Measurements from ENCODE around the gene MSH4. TPM values are rescaled to one million over a fixed set of nuclear protein-coding genes. Genes with fewer than 3 reads are reported as not detected.
A peak's percentile ranks its signal among the peaks of the same experiment; 100 is the strongest.

The MSH4 gene
- total RNA-seq, 1 donor from 2014 or later, result 0.34 TPM

- Histone ChIP-seq H3K9me3 (ENCODE audit: insufficient read depth, low read depth, low read length) (no peaks in the 10 kb centered on the region), H3K4me2 (ENCODE audit: low read length) (no peak overlapping the region), H3K4me1 (ENCODE audit: insufficient read depth, low read length) (no peaks in the 10 kb centered on the region), H3K36me3 (ENCODE audit: insufficient read depth, low read length) (no peaks in the 10 kb centered on the region), H3K27me3 (ENCODE audit: insufficient read depth, low read length) (no peaks in the 10 kb centered on the region), H4K20me1 (ENCODE audit: insufficient read depth, low read length) (no peaks in the 10 kb centered on the region), H3K9ac (ENCODE audit: low read length) (no peak overlapping the region), H3K27ac (ENCODE audit: low read depth, low read length) (no peak overlapping the region), H3K4me3 (ENCODE audit: insufficient read depth, low read depth, low read length) (no peak overlapping the region), H2AFZ (ENCODE audit: low read depth, low read length) (no peak overlapping the region), H3K79me2 (ENCODE audit: insufficient read depth, low read length) (no peaks in the 10 kb centered on the region)
- Mint-ChIP-seq H3K27ac (ENCODE audit: unreplicated experiment) (no peak overlapping the region), H3K4me3 (ENCODE audit: unreplicated experiment) (no peak overlapping the region), H3K4me1 (ENCODE audit: low read depth, unreplicated experiment) (no peaks in the 10 kb centered on the region), H3K27me3 (ENCODE audit: low read depth, unreplicated experiment) (peaks cover 3% of the 10 kb centered on the region), H3K36me3 (ENCODE audit: low read depth, unreplicated experiment) (no peaks in the 10 kb centered on the region), H3K9me3 (ENCODE audit: unreplicated experiment) (no peaks in the 10 kb centered on the region)
- DNase-seq (ENCODE audit: low read depth), result peak; percentile 3
- TF ChIP-seq CTCF (IDR thresholded peaks at IDR 0.05; ENCODE audit: insufficient read depth, low read depth, low read length), result no peak
- no peak for TF ChIP-seq EZH2 (IDR thresholded peaks at IDR 0.05; ENCODE audit: insufficient read depth, low read length)
- FAIRE-seq, result no peak
Measured at GRCh38 chr1:75954586-75954985, 157.9 kb downstream of the MSH4 start.

Other genes with a start within 250 kb of the MSH4 start
- 1.6 and 2.2 TPM in 2 replicates for gene SLC44A5, start 185.8 kb upstream of the MSH4 start, total RNA-seq
- gene ACADM, start 72.2 kb upstream of the MSH4 start, total RNA-seq, result 29.6 and 30.1 TPM in 2 replicates
- gene RABGGTB, start 10.6 kb upstream of the MSH4 start, total RNA-seq, result 96.7 and 108 TPM in 2 replicates
- not detected in 2 replicates for gene ASB17, start 135.5 kb downstream of the MSH4 start, total RNA-seq